ENCODE data around the gene TNFRSF12A. TPM values are rescaled to one million over a fixed set of nuclear protein-coding genes. Genes with fewer than 3 reads are reported as not detected.

The TNFRSF12A gene
- total RNA-seq, 4 donors from 2014 or later: 20.9 to 140 (median 57.5) TPM

DNA sequence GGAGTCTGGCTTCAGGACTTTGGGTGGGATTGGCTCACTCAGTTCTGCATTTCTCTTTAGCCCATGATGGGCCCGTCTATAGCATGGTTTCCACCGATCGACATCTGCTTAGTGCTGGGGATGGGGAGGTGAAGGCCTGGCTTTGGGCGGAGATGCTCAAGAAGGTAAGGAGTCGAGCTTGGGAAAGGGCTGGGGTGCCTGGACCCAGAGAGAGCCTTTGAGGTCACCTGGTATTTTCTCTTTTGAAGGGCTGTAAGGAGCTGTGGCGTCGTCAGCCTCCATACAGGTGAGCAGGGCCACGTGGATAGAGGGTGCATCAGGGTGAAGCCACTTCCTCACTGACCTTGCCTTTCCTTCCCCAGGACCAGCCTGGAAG, 5.8 kb downstream of the TNFRSF12A start:
- H3K36me3 ChIP-seq: peaks cover 11 to 23% (median 20%) of the 10 kb centered on the region in 4 donors
- peaks cover 48 to 73% (median 66%) of the 10 kb centered on the region in 4 donors for H3K4me1 ChIP-seq
- TF ChIP-seq EP300 (IDR thresholded peaks at IDR 0.05): no peak
- no peak for TF ChIP-seq POLR2A (IDR thresholded peaks at IDR 0.05; ENCODE audit: low read depth)
- TF ChIP-seq, protein P1, sequence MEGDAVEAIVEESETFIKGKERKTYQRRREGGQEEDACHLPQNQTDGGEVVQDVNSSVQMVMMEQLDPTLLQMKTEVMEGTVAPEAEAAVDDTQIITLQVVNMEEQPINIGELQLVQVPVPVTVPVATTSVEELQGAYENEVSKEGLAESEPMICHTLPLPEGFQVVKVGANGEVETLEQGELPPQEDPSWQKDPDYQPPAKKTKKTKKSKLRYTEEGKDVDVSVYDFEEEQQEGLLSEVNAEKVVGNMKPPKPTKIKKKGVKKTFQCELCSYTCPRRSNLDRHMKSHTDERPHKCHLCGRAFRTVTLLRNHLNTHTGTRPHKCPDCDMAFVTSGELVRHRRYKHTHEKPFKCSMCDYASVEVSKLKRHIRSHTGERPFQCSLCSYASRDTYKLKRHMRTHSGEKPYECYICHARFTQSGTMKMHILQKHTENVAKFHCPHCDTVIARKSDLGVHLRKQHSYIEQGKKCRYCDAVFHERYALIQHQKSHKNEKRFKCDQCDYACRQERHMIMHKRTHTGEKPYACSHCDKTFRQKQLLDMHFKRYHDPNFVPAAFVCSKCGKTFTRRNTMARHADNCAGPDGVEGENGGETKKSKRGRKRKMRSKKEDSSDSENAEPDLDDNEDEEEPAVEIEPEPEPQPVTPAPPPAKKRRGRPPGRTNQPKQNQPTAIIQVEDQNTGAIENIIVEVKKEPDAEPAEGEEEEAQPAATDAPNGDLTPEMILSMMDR (IDR thresholded peaks at IDR 0.05): no peak
- TF ChIP-seq POLR2AphosphoS5 (IDR thresholded peaks at IDR 0.05): no peak
- H3K9me3 ChIP-seq: no peaks in the 10 kb centered on the region
- no peak overlapping the region for H3K4me3 ChIP-seq
- peaks cover 0 to 26% (median 17%) of the 10 kb centered on the region in 4 donors for H3K27me3 ChIP-seq
- no peak for DNase-seq (ENCODE audit: extremely low spot score)
- 92% methylated on average over 8 of the region's 8 CpGs for WGBS
- no peak overlapping the region for H3K27ac ChIP-seq (replicated peaks in 1 of 4)
- intact Hi-C loops (cut with DNase I): no loop called here

DNA sequence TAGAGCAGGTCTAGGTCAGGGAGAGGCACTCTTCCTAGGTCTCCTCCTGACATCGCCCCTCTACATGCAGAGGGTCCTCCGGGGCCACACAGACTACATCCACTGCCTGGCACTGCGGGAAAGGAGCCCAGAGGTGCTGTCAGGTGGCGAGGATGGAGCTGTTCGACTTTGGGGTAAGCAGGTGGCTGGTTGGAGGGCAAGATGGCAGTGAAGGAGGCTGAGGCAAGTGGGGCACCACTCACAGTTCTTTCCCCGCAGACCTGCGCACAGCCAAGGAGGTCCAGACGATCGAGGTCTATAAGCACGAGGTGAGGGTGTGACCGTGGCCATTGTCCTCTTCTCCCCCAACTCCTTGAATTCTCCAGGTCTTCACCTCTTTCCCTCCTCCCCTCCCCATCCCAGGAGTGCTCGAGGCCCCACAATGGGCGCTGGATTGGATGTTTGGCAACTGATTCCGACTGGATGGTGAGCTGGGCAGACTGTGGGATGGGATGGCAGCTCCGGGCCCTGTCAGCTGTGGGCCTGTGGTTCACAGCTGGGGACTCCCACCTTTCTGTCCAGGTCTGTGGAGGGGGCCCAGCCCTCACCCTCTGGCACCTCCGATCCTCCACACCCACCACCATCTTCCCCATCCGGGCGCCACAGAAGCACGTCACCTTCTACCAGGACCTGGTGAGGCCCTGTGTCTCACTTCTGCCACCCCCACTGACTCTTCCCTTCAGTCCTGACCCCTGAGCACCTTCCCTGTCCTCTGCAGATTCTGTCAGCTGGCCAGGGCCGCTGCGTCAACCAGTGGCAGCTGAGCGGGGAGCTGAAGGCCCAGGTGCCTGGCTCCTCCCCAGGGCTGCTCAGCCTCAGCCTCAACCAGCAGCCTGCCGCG, 6.7 kb downstream of the TNFRSF12A start:
- 94% methylated on average over 24 of the region's 24 CpGs for WGBS
- DNase-seq (ENCODE audit: extremely low spot score): no peak

DNA sequence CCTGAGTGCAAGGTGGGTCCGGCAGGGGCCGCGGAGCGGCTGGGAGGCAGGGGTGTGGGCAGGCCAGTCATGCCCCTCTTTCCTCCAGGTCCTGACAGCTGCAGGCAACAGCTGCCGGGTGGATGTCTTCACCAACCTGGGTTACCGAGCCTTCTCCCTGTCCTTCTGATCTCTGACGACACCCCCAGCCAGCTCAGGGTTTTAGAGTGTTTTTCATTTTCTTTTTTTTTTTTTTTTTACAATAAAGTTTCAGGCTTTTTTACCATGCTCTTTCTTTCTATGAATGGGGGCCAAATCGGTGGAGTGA, 7.3 kb downstream of the TNFRSF12A start:
- intact Hi-C loops (cut with DNase I): no loop called here
- DNase-seq (ENCODE audit: extremely low spot score): no peak
- Histone ChIP-seq H3K4me3 (no peak overlapping the region), H3K36me3 (peaks cover 11 to 20% (median 19%) of the 10 kb centered on the region in 4 donors), H3K27ac (replicated peaks in 1 of 4) (no peak overlapping the region), H3K9me3 (no peaks in the 10 kb centered on the region), H3K4me1 (peaks cover 34 to 59% (median 51%) of the 10 kb centered on the region in 4 donors), H3K27me3 (peaks cover 0 to 39% (median 21%) of the 10 kb centered on the region in 4 donors)
- WGBS: 95% methylated on average over 4 of the region's 8 CpGs
- TF ChIP-seq, protein P1 (IDR thresholded peaks at IDR 0.05): no peak
- TF ChIP-seq EP300 (IDR thresholded peaks at IDR 0.05) (no peak), POLR2AphosphoS5 (IDR thresholded peaks at IDR 0.05) (no peak), POLR2A (IDR thresholded peaks at IDR 0.05; ENCODE audit: low read depth) (no peak)

More for the DNA sequence above, 6.7 kb downstream of the TNFRSF12A start:
- H3K27ac ChIP-seq (replicated peaks in 1 of 4): no peak overlapping the region
- no peaks in the 10 kb centered on the region for H3K9me3 ChIP-seq
- peaks cover 40 to 65% (median 57%) of the 10 kb centered on the region in 4 donors for H3K4me1 ChIP-seq
- H3K36me3 ChIP-seq: peaks cover 11 to 20% (median 19%) of the 10 kb centered on the region in 4 donors
- TF ChIP-seq EP300 (IDR thresholded peaks at IDR 0.05) (no peak), POLR2AphosphoS5 (IDR thresholded peaks at IDR 0.05) (no peak), POLR2A (IDR thresholded peaks at IDR 0.05; ENCODE audit: low read depth) (no peak)
- TF ChIP-seq, protein P1 (IDR thresholded peaks at IDR 0.05): no peak
- peaks cover 0 to 33% (median 21%) of the 10 kb centered on the region in 4 donors for H3K27me3 ChIP-seq
- H3K4me3 ChIP-seq: no peak overlapping the region
- intact Hi-C loops (cut with DNase I): no loop called here

DNA sequence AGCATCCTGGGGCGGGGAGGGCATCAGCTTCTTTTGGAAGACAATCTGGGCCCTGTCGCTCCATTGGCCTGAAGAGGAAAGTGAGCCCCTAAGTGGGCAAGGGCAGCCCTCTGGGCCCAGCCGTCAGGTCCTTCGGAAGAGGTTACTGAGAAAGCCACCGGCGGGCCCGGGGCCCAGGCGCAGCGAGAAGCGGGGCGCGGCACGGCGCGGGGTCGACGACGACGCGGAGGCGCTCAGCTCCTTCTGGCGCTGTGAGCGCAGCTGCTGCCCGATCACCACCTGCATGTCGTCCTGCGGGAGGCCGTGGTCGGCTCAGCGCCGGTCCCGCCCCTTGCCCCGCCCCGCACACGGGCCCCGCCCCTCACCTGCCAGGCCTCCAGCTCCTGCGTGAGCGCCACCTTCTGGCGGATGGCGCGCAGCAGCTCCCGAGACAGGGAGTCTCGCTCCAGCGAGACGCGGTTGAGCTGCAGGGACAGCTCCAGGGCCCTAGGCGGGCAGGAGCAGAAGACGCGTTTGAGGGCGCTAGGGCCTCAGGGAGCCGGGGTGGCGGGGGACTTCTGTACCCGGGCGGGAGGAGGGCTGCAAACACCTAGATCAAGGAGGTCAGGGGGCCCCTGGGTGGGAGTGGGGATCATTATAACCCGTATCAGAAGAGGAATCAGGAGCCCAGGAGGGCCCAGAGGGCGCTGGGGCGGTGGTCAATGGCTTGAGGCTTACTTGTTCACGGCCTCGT, 8.0 kb downstream of the TNFRSF12A start:
- peaks cover 11 to 20% (median 19%) of the 10 kb centered on the region in 4 donors for H3K36me3 ChIP-seq
- H3K4me1 ChIP-seq: peaks cover 27 to 52% (median 44%) of the 10 kb centered on the region in 4 donors
- no peak for DNase-seq (ENCODE audit: extremely low spot score)
- no peaks in the 10 kb centered on the region for H3K9me3 ChIP-seq
- TF ChIP-seq POLR2AphosphoS5 (IDR thresholded peaks at IDR 0.05) (peak; percentile 39 to 56), EP300 (IDR thresholded peaks at IDR 0.05) (no peak), POLR2A (IDR thresholded peaks at IDR 0.05; ENCODE audit: low read depth) (no peak)
- TF ChIP-seq, protein P1 (IDR thresholded peaks at IDR 0.05): peak; percentile 76 to 88 (median 81)
- peak overlapping the region in 3 of 4 donors; percentile 16 to 33 (median 22) for H3K4me3 ChIP-seq
- intact Hi-C loops (cut with DNase I): loop anchor here (1.0 kb wide), 1 partner anchor 25 kb away; no protein-coding TSS in a partner anchor
- H3K27ac ChIP-seq (replicated peaks in 1 of 4): peak overlapping the region in 1 of 4 donors; percentile 34
- 31% methylated on average over 5 of the region's 58 CpGs for WGBS
- H3K27me3 ChIP-seq: peaks cover 0 to 46% (median 24%) of the 10 kb centered on the region in 4 donors

All from esophagus muscularis mucosa (tissue), 4 donors.